GM12801 (cell line): ENCODE measurements around the gene CORO2A.

Experiments
- TF ChIP-seq, protein P1 (sequence below): IDR thresholded peaks from one replicate; pipeline ENCODE4 v1.5.1; 2011; ENCODE audit warnings: control low read depth; ENCODE audit not compliant: insufficient read length; ENCODE audit errors: extremely low read depth

Gene CORO2A

DNA sequence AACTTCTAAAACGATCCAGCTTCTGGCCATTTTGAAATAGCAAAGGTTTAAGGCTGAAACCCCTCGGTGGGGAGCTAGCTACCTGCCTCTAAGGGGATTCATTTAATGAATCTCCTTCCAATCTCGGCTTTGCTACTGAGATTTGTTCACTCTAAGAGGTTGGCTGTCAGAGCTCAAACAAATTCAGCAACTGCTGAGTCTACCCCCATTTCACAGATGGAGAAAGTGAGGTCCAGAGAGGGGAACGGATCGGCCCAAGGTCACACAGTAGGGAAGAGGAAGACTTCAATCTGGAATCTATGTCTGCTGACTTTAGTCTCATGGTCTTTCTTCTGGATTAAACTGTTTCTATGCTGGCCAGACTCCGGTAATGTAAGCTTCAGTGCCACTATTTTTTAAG lies 3.0 kb downstream of the CORO2A start:
- TF ChIP-seq, protein P1, sequence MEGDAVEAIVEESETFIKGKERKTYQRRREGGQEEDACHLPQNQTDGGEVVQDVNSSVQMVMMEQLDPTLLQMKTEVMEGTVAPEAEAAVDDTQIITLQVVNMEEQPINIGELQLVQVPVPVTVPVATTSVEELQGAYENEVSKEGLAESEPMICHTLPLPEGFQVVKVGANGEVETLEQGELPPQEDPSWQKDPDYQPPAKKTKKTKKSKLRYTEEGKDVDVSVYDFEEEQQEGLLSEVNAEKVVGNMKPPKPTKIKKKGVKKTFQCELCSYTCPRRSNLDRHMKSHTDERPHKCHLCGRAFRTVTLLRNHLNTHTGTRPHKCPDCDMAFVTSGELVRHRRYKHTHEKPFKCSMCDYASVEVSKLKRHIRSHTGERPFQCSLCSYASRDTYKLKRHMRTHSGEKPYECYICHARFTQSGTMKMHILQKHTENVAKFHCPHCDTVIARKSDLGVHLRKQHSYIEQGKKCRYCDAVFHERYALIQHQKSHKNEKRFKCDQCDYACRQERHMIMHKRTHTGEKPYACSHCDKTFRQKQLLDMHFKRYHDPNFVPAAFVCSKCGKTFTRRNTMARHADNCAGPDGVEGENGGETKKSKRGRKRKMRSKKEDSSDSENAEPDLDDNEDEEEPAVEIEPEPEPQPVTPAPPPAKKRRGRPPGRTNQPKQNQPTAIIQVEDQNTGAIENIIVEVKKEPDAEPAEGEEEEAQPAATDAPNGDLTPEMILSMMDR, result no peak

DNA sequence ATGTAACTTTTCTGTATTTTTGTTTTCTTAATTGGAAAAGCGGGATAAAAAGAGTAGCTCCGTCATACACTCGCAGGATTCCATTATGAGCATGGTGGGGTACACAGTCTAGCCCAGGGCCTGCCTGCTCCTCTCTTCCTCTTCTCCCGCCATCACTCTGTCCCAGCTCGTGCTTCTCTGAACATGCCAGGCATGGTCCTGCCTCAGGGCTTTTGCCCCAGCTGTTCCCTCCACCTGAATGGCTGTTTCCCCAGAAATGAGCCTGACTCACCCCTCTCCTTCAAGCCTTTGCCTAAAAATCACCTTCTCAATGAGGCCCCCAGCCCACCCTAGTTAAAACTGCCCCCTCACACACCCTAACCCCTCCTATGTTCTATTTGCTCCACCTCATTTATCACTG lies 4.5 kb downstream of the CORO2A start:
- TF ChIP-seq, protein P1, result no peak

DNA sequence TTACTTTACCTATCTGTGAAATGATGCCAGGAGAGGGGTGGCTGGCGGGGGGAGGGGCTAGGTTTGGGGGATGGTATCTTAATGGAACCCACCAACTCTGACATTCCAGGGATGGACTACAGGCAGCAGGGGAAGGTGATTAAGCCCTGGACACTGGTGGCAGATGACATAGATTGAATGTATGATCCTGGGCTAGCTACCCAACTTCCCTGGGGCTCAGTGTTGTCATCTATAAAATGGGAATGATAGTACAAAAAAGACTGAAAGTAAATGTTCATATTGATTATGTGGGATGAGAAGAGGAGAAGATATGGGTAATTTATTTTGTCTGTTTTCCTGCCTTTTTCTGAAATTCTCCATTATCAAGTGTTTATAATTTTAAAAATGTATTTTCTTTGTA lies 6.2 kb downstream of the CORO2A start:
- TF ChIP-seq, protein P1, result no peak

DNA sequence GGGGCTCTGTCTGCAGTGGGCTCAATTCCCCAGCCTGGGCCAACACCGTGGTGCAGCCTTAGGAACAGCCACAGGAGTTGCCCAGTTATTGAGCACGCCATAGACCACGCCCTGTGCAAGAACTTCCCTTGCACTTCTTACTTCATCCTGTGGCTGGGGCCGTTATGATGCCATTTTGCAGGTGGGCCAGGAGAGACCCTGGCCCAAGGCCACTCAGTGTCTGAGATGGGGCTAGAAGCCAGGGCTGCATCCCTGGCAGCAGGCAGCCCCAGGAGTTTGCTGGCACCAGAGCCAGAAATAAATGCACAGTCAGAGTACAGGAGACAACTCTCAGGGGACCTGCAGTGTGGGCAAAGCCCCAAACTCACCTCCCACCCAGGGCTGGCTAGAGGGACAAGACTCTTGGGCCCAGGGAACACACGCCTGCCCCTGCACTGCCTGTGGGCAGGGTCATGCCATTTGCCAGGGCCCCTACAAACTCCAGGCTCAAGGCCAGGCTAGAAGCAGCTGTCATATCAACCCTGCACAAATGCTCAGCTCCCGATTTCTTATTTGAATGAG lies 6.7 kb downstream of the CORO2A start:
- TF ChIP-seq, protein P1, result no peak

DNA sequence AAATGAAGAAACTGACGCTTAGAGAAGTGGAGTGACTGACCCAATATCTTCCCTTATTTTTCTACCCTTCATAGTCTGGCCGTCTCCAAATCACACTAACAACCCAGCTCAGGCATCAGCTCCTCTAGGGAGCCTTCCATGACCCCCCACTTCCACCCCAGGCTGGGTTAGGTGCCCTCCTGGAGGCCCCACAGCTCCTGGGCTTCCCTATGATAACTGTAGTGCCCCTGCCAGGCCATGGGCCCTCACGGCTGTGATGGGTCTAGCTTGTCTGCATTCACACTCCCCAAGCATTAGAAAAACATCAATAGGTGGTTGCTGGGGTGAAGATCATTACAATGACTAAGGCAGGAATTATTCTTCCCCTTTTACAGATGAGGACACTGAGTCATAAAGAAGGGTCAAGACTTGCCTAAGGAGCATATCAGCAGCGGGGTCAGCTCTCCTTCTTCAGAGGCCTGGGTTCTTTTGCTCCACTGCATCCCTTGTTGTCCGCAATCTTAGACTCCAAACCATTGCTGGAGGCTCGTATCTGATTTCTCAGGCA lies 7.3 kb downstream of the CORO2A start:
- TF ChIP-seq, protein P1, result no peak

DNA sequence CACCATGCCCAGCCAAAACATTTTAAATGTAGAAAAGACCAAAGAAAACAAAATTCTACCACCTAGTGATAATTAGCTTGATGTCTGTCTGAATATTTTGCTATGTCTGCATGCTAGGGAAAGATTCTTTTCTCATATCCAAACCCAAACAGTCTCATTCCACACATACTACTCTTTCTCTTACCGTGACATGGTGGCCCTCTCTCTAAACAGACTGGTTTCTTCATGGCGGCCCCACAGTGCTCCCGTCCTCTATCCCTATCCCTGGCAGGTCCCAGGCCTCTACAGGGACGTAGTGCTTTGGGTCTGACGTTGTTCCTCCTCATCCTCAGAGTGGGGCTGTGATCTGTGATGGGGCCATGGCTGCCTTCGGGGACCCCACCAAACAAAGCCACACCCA lies 8.1 kb downstream of the CORO2A start:
- TF ChIP-seq, protein P1, result no peak

GRCh38 chr9:98182889-98183599 lies 9.4 kb downstream of the CORO2A start:
- TF ChIP-seq, protein P1, result no peak
